PC-9 (cell line): ENCODE data around the gene HAPLN2. TPM values are rescaled to one million over a fixed set of nuclear protein-coding genes. Genes with fewer than 3 reads are reported as not detected.
A peak's percentile ranks its signal among the peaks of the same experiment; 100 is the strongest.

Experiments used
- BruUV-seq: library from RNA; stranded (reverse); fragments of 400-500 nt; replicated peaks from 2 replicates; lab custom pipeline; 2021; lab: Mats Ljungman, UMichigan
- CTCF ChIA-PET: fragments of 300-600 bp; sonication (Branson Sonifier 250); formaldehyde crosslinking; loops from one replicate; lab custom pipeline; 2022; ENCODE audit warnings: antibody characterized with exemption; lab: Charles Lee
- POLR2A ChIA-PET: fragments of 300-600 bp; sonication (Branson Sonifier 250); formaldehyde crosslinking; loops from one replicate; lab custom pipeline; 2022; ENCODE audit warnings: antibody characterized with exemption; ENCODE audit not compliant: unreplicated experiment; lab: Charles Lee
- DNase-seq, 2 experiments: peaks; one replicate each; pipeline versions ENCODE4 v3.0.0 to v3.0.0-alpha.2; 2015 to 2022; ENCODE audit warnings: mixed read lengths in 1 of 2
- H2AFZ ChIP-seq: fragments of 200-600 bp; sonication (generic); 2 replicates; pipeline ENCODE4 v1.8.1; 2017; ENCODE audit warnings: antibody characterized with exemption
- H3F3A ChIP-seq: fragments of 200-600 bp; sonication (generic); 2 replicates; pipeline ENCODE4 v1.8.1; 2017; ENCODE audit warnings: antibody characterized with exemption, mild to moderate bottlenecking, low read depth; ENCODE audit not compliant: insufficient read depth
- H3K27ac ChIP-seq: fragments of 200-600 bp; sonication (generic); 2 replicates; pipeline ENCODE4 v1.6.1; 2016; ENCODE audit warnings: mixed run types
- H3K27me3 ChIP-seq: fragments of 200-600 bp; sonication (generic); 2 replicates; pipeline ENCODE4 v1.6.1; 2016; ENCODE audit warnings: low read depth, mixed run types; ENCODE audit not compliant: insufficient read depth
- H3K36me3 ChIP-seq: fragments of 200-600 bp; sonication (generic); 2 replicates; pipeline ENCODE4 v1.6.1; 2016; ENCODE audit warnings: low read depth, mixed run types
- H3K4me1 ChIP-seq: fragments of 200-600 bp; sonication (generic); replicated peaks from 2 replicates; pipeline ENCODE4 v1.6.1; 2016; ENCODE audit warnings: mixed run types; ENCODE audit not compliant: insufficient read depth
- H3K4me2 ChIP-seq: fragments of 200-600 bp; sonication (generic); 2 replicates; pipeline ENCODE4 v1.6.1; 2017; ENCODE audit warnings: mixed run types
- H3K4me3 ChIP-seq: fragments of 200-600 bp; sonication (generic); 2 replicates; pipeline ENCODE4 v1.6.1; 2016; ENCODE audit warnings: mixed run types
- H3K79me2 ChIP-seq: fragments of 200-600 bp; sonication (generic); 2 replicates; pipeline ENCODE4 v1.6.1; 2017; ENCODE audit warnings: low read depth, mixed run types
- H3K9me2 ChIP-seq: fragments of 200-600 bp; sonication (generic); 2 replicates; pipeline ENCODE4 v1.8.1; 2017; ENCODE audit warnings: mild to moderate bottlenecking; ENCODE audit not compliant: insufficient read depth
- H3K9me3 ChIP-seq: fragments of 200-600 bp; sonication (generic); 2 replicates; pipeline ENCODE4 v1.8.1; 2016; ENCODE audit warnings: low read depth; ENCODE audit not compliant: insufficient read depth
- H4K20me1 ChIP-seq: fragments of 200-600 bp; sonication (generic); 2 replicates; pipeline ENCODE4 v1.8.1; 2017; ENCODE audit not compliant: insufficient read depth
- EZH2 ChIP-seq: fragments of 200-600 bp; sonication (generic); IDR thresholded peaks from 2 replicates; pipeline ENCODE4 v1.8.0; 2017; ENCODE audit warnings: antibody characterized with exemption, low read depth
- intact Hi-C: fragments of 100-400 bp; cut with micrococcal nuclease; formaldehyde crosslinking; loops from one replicate; pipeline ENCODE4 v1.10.0; 2022; ENCODE audit not compliant: unreplicated experiment
- total RNA-seq: library from RNA; stranded (reverse); gene quantifications from 2 replicates; pipeline ENCODE4 v1.2.3, GENCODE V29; 2021
- TF ChIP-seq, protein P1 (sequence below): fragments of 200-600 bp; sonication (generic); conservative IDR thresholded peaks from 2 replicates; pipeline ENCODE4 v1.6.1; 2017; ENCODE audit warnings: mixed run types, antibody characterized with exemption, mild to moderate bottlenecking, moderate library complexity

The HAPLN2 gene
- total RNA-seq, 1 experiment from 2014 or later: not detected

DNA sequence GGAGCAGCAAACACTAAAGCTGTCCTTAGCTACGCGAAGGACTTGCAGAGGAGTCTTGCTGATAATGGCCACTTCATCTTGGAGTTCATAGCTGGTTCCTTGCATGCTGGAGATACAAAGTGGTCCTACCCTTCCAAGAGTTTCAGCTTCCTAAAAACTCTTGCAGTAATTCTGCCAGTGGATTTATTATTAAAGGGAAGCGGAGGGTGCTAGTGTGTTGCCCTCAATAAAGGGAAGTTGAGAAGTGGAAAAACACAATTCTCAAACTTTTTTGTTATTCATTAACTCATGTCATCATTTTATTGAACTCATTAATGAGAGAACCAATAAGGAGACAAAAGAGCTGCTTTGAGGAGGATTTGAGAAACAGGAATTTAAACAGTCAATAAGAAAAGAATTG is 6.5 kb upstream of the HAPLN2 start:
- intact Hi-C loops: no loop called here
- H3K79me2 ChIP-seq: no peaks in the 10 kb centered on the region
- peaks cover 30% of the 10 kb centered on the region for H3K27me3 ChIP-seq

DNA sequence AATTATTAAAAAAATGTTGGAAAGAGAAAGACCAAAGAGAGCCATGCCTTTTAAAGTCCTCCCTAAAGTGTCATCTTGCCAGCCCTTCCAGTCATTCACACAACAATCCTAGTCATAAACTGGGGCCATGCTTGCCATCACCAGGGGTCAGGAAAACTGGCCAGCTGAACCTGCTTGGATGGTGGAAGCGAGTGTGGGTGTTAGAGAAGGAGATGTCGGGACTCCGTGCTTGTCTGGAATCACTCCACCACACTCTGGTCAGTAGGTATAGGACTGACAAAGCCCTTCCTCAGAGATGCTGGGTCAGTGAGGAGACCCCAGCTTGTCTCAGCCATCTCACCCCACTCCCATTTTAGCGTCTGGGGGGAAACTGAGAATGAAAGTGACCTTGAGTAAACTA is 3.3 kb upstream of the HAPLN2 start:
- ChIA-PET CTCF (interaction anchor here (0.7 kb wide), 1 partner anchor 376 kb away, joined by 3 read pairs; no protein-coding TSS in a partner anchor), POLR2A (no interaction called here)
- peak overlapping the region; percentile 46 for H3K4me2 ChIP-seq
- 0 out of 2 replicates have a peak, but pooled peaks cover 9% of the 10 kb centered on the region for H3F3A ChIP-seq
- no peak for DNase-seq
- H4K20me1 ChIP-seq: no peaks in the 10 kb centered on the region; the same call in 1 of the 2 replicates
- H2AFZ ChIP-seq: peak overlapping the region; percentile 35; the same call in 1 of the 2 replicates
- TF ChIP-seq, protein P1, sequence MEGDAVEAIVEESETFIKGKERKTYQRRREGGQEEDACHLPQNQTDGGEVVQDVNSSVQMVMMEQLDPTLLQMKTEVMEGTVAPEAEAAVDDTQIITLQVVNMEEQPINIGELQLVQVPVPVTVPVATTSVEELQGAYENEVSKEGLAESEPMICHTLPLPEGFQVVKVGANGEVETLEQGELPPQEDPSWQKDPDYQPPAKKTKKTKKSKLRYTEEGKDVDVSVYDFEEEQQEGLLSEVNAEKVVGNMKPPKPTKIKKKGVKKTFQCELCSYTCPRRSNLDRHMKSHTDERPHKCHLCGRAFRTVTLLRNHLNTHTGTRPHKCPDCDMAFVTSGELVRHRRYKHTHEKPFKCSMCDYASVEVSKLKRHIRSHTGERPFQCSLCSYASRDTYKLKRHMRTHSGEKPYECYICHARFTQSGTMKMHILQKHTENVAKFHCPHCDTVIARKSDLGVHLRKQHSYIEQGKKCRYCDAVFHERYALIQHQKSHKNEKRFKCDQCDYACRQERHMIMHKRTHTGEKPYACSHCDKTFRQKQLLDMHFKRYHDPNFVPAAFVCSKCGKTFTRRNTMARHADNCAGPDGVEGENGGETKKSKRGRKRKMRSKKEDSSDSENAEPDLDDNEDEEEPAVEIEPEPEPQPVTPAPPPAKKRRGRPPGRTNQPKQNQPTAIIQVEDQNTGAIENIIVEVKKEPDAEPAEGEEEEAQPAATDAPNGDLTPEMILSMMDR: no peak
- TF ChIP-seq EZH2: no peak
- H3K9me3 ChIP-seq: no peaks in the 10 kb centered on the region
- H3K27me3 ChIP-seq: peaks cover 57% of the 10 kb centered on the region
- intact Hi-C loops: no loop called here
- no TSS peak for BruUV-seq
- no peaks in the 10 kb centered on the region for H3K36me3 ChIP-seq
- no peaks in the 10 kb centered on the region for H3K9me2 ChIP-seq
- H3K4me1 ChIP-seq: peaks cover 8% of the 10 kb centered on the region
- H3K27ac ChIP-seq: no peak overlapping the region
- no peaks in the 10 kb centered on the region for H3K79me2 ChIP-seq
- no peak overlapping the region for H3K4me3 ChIP-seq

More for the DNA sequence above, 6.5 kb upstream of the HAPLN2 start:
- CTCF ChIA-PET: interaction anchor here (0.6 to 0.7 kb wide), 2 partner anchors 11 to 15 kb away, joined by 3 read pairs; no protein-coding TSS in a partner anchor
- Histone ChIP-seq H3K4me1 (peaks cover 20% of the 10 kb centered on the region), H3F3A (peaks cover 4% of the 10 kb centered on the region; the same call in 1 of the 2 replicates), H4K20me1 (no peaks in the 10 kb centered on the region), H3K9me3 (no peaks in the 10 kb centered on the region), H3K36me3 (no peaks in the 10 kb centered on the region), H3K27ac (no peak overlapping the region), H3K4me2 (no peak overlapping the region), H3K4me3 (no peak overlapping the region), H2AFZ (no peak overlapping the region), H3K9me2 (no peaks in the 10 kb centered on the region)
- DNase-seq: no peak
- TF ChIP-seq, protein P1: no peak
- no peak for TF ChIP-seq EZH2
- no TSS peak for BruUV-seq
- POLR2A ChIA-PET: no interaction called here

DNA sequence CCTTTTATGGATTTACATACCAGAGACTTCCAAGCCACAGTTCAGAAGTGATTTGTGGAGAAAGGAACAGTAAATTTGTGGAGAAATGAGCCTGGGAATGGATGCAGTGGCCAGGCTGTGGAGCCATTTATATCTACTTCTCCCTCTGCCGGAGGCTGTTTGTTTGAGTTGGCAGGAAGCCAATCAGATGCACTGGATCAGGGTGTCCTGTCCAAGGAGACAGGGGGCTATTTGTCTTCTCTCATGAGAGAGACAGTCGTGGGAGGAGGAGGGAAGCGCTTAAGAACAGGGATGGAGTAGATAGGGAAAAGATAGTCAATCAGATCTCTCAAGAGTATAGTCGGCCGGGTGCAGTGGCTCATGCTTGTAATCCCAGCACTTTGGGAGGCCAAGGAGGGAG is 2.8 kb upstream of the HAPLN2 start:
- H2AFZ ChIP-seq: peak overlapping the region; percentile 35; the same call in 1 of the 2 replicates
- peak overlapping the region; percentile 46 for H3K4me2 ChIP-seq
- H3K79me2 ChIP-seq: no peaks in the 10 kb centered on the region
- peaks cover 57% of the 10 kb centered on the region for H3K27me3 ChIP-seq
- TF ChIP-seq EZH2: no peak
- TF ChIP-seq, protein P1: no peak
- H3K9me2 ChIP-seq: no peaks in the 10 kb centered on the region
- peaks cover 8% of the 10 kb centered on the region for H3K4me1 ChIP-seq
- BruUV-seq: no TSS peak
- H3K36me3 ChIP-seq: no peaks in the 10 kb centered on the region
- H3K4me3 ChIP-seq: no peak overlapping the region
- no peak for DNase-seq
- CTCF ChIA-PET: no interaction called here
- no peak overlapping the region for H3K27ac ChIP-seq
- POLR2A ChIA-PET: no interaction called here
- intact Hi-C loops: no loop called here
- H4K20me1 ChIP-seq: no peaks in the 10 kb centered on the region; the same call in 1 of the 2 replicates
- H3F3A ChIP-seq: 0 out of 2 replicates have a peak, but pooled peaks cover 9% of the 10 kb centered on the region
- H3K9me3 ChIP-seq: no peaks in the 10 kb centered on the region
